Kidney (tissue), 14 donors: ENCODE results near the gene FIGNL2. TPM values are rescaled to one million over a fixed set of nuclear protein-coding genes. Genes with fewer than 3 reads are reported as not detected.

ENCODE experiments used
- DNase-seq, 5 donors: peaks; one replicate each; pipeline ENCODE4 v3.0.0-alpha.2; 2013 to 2020
- FAIRE-seq: peaks from 2 replicates; lab custom pipeline; 2012; peaks lifted over from hg19 to GRCh38; lab: Jason Lieb, UNC
- H3K27ac ChIP-seq, 2 donors: one replicate each; pipeline ENCODE4 v1.7.0; 2013; ENCODE audit warnings: low read depth in 2 of 2, low read length in 2 of 2, inconsistent platforms in 1 of 2
- H3K27me3 ChIP-seq: one replicate; pipeline ENCODE4 v1.7.1; 2013; ENCODE audit warnings: low read length, inconsistent platforms; ENCODE audit not compliant: control insufficient read depth, insufficient read depth
- H3K36me3 ChIP-seq, 3 donors: one replicate each; pipeline versions ENCODE4 v1.7.0 to v1.7.1; 2013; ENCODE audit warnings: low read length in 3 of 3, control low read depth in 1 of 3, inconsistent platforms in 1 of 3; ENCODE audit not compliant: insufficient read depth in 3 of 3, control insufficient read depth in 2 of 3
- H3K4me1 ChIP-seq, 3 donors: one replicate each; pipeline versions ENCODE4 v1.7.0 to v1.7.1; 2013; ENCODE audit warnings: low read length in 3 of 3, inconsistent platforms in 1 of 3, low read depth in 1 of 3; ENCODE audit not compliant: control insufficient read depth in 2 of 3, insufficient read depth in 2 of 3
- H3K4me3 ChIP-seq, 3 donors: one replicate each; pipeline versions ENCODE4 v1.7.0 to v1.8.1; 2013; ENCODE audit warnings: low read length in 3 of 3, control low read depth in 1 of 3, inconsistent platforms in 1 of 3
- H3K9ac ChIP-seq, 3 donors: one replicate each; pipeline versions ENCODE4 v1.7.0 to v1.7.1; 2013; ENCODE audit warnings: low read length in 3 of 3, control low read depth in 1 of 3, inconsistent platforms in 1 of 3
- H3K9me3 ChIP-seq, 3 donors: one replicate each; pipeline versions ENCODE4 v1.7.0 to v1.7.1; 2013; ENCODE audit warnings: low read length in 3 of 3, control low read depth in 1 of 3, inconsistent platforms in 1 of 3; ENCODE audit not compliant: control insufficient read depth in 2 of 3, insufficient read depth in 1 of 3
- intact Hi-C: fragments of 100-400 bp; cut with DNase I; formaldehyde crosslinking; loops from one replicate; pipeline ENCODE4 v1.11.1; 2022
- polyA plus RNA-seq: library from polyadenylated mRNA; stranded (reverse); fragments of 350-450 nt; fragmentation: Illumina TruSeq; extraction: RNeasy Lipid Tissue Mini Kit (QIAGEN cat#74804); gene quantifications from one replicate; pipeline ENCODE4 v1.2.3, GENCODE V29; 2014; ENCODE audit warnings: low read depth, low replicate concordance; ENCODE audit not compliant: insufficient read depth
- total RNA-seq: library from RNA; stranded (reverse); fragmentation: NEBNext Ultra II Directional; extraction: Animal tissue kit (Norgen Biotek cat#: 25700); gene quantifications from one replicate; pipeline ENCODE4 v1.2.1, GENCODE V29; 2021
- TF ChIP-seq, protein P1 (sequence below): IDR thresholded peaks from 3 replicates; pipeline ENCODE4 v1.5.1; 2012; ENCODE audit warnings: mild to moderate bottlenecking, moderate library complexity, borderline replicate concordance; ENCODE audit not compliant: insufficient read depth; ENCODE audit errors: extremely low read depth
- donor health status: control.
- donor health status: control.
- donor health status: control.
- donor health status: control.
- donor health status: control.
- donor health status: DM: yes; HTN: yes; CAD: no.
- donor health status: Normal renal cell carcinoma (clear cell type).

FIGNL2 gene
- total and polyA plus RNA-seq, 2 donors from 2014 or later, result 3.1 to 6.1 TPM

DNA sequence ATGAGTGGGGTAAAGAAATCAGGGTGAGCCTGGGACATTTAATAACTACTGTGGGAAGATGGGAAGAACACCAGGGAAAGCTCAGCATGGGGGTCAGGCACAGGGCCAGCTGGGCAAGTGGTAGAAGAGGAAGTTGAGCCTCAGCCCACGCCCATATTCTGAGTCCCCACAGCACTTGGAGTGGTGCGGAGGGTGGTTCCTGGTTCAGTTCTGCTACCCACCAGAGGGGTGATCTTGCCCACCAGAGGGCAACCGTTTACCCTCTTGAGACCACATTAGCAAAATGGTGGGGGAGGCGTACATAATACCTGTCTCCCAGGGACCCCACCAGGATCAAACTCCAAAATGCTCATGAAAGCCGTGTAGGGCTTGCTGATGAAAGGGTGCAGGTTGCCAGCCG lies 22.6 kb upstream of the FIGNL2 start:
- Histone ChIP-seq H3K9ac (no peak overlapping the region), H3K27ac (no peak overlapping the region), H3K4me1 (peaks cover 2 to 12% (median 10%) of the 10 kb centered on the region in 3 donors), H3K36me3 (no peaks in the 10 kb centered on the region), H3K27me3 (no peaks in the 10 kb centered on the region), H3K9me3 (no peaks in the 10 kb centered on the region), H3K4me3 (no peak overlapping the region)
- intact Hi-C loops, result no loop called here
- TF ChIP-seq, protein P1, sequence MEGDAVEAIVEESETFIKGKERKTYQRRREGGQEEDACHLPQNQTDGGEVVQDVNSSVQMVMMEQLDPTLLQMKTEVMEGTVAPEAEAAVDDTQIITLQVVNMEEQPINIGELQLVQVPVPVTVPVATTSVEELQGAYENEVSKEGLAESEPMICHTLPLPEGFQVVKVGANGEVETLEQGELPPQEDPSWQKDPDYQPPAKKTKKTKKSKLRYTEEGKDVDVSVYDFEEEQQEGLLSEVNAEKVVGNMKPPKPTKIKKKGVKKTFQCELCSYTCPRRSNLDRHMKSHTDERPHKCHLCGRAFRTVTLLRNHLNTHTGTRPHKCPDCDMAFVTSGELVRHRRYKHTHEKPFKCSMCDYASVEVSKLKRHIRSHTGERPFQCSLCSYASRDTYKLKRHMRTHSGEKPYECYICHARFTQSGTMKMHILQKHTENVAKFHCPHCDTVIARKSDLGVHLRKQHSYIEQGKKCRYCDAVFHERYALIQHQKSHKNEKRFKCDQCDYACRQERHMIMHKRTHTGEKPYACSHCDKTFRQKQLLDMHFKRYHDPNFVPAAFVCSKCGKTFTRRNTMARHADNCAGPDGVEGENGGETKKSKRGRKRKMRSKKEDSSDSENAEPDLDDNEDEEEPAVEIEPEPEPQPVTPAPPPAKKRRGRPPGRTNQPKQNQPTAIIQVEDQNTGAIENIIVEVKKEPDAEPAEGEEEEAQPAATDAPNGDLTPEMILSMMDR, result no peak
- FAIRE-seq, result no peak
- DNase-seq, result peak in 2 of 5 donors; percentile 45 to 49

DNA sequence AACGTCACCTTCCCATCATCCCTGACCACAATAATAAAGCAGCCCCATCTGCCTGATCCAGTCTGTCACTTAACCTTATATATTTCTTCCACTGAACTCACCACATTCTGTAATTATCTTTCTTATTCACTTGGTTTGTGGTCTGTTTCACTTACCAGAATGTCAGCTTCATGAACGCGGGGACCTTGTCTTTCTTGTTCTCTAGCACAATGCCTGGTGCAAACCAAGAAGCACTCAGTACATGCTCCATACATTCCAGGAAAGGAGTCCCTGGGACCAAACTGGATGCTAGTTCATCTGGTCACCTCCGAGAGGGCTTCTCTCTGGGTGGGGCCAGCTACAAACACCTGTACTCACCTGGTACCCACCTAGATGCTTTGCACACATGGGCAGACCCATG lies 22.0 kb upstream of the FIGNL2 start:
- Histone ChIP-seq H3K4me1 (peaks cover 2 to 15% (median 10%) of the 10 kb centered on the region in 3 donors), H3K4me3 (no peak overlapping the region), H3K27me3 (no peaks in the 10 kb centered on the region), H3K27ac (no peak overlapping the region), H3K9ac (no peak overlapping the region), H3K9me3 (no peaks in the 10 kb centered on the region), H3K36me3 (no peaks in the 10 kb centered on the region)
- TF ChIP-seq, protein P1, result no peak
- intact Hi-C loops, result no loop called here
- DNase-seq, result peak in 2 of 5 donors; percentile 8 to 31
- no peak for FAIRE-seq

DNA sequence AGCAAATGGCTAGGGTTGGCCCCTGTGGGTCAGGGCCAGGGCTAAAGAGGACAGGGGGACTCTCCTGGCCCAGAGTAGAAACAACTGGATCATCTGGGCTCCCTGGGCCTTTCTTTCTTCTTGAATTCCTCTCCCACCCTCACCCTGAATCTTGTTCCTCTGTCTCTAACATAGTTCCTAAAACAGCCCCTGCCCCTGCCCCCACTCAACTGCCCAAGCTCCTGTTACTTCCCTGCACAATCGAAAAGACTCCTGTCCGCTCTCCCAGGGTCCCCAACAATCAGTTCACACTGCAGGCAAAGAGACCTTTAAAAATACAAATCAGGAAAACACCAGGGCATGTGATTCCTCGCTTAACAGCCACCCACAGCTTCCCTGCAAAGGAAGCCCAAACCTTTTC lies 21.4 kb upstream of the FIGNL2 start:
- H3K9me3 ChIP-seq, result no peaks in the 10 kb centered on the region
- no peak for FAIRE-seq
- no peak overlapping the region for H3K4me3 ChIP-seq
- TF ChIP-seq, protein P1, result no peak
- intact Hi-C loops, result no loop called here
- H3K27me3 ChIP-seq, result no peaks in the 10 kb centered on the region
- no peak overlapping the region for H3K27ac ChIP-seq
- DNase-seq, result no peak
- H3K4me1 ChIP-seq, result peaks cover 2 to 19% (median 10%) of the 10 kb centered on the region in 3 donors
- no peaks in the 10 kb centered on the region for H3K36me3 ChIP-seq
- H3K9ac ChIP-seq, result no peak overlapping the region

DNA sequence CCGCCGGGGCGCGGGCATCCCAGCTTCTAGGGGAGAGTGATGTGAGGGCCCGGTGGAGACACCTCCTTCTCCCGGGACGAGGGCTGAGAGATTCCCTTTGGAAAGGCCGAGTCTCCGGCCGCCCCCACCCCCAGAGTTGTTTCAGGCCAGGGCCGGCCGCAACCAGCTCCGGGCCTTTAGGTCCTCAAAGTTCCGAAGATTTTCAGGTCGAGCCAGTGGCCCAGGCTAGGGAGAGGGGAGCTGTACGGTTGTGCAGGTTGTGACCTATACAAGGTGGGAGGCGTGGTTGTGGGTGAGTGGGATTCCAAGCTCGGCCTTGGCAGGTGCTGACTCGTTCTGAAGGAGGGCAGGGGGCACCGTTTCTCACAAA lies 21.0 kb upstream of the FIGNL2 start:
- Histone ChIP-seq H3K36me3 (no peaks in the 10 kb centered on the region), H3K4me1 (peaks cover 2 to 23% (median 10%) of the 10 kb centered on the region in 3 donors), H3K4me3 (peak overlapping the region in 1 of 3 donors; percentile 46), H3K27ac (no peak overlapping the region), H3K27me3 (no peaks in the 10 kb centered on the region), H3K9me3 (no peaks in the 10 kb centered on the region), H3K9ac (no peak overlapping the region)
- DNase-seq, result peak in 1 of 5 donors; percentile 74
- TF ChIP-seq, protein P1, result no peak
- intact Hi-C loops, result no loop called here
- no peak for FAIRE-seq
